SK-N-SH (cell line): ENCODE data around the gene RNF215. TPM values are rescaled to one million over a fixed set of nuclear protein-coding genes. Genes with fewer than 3 reads are reported as not detected.

ENCODE experiments used
- CTCF ChIA-PET: fragments of 300-600, 350-600 bp; formaldehyde crosslinking; extraction: SDS; loops from one replicate; lab custom pipeline; 2021; lab: Yijun Ruan, JAX
- POLR2A ChIA-PET: fragments of 350-600 bp; sonication (Branson Sonifier 250); formaldehyde crosslinking; extraction: SDS; loops from one replicate; lab custom pipeline; 2020; ENCODE audit warnings: antibody characterized with exemption, inconsistent platforms; lab: Yijun Ruan, JAX
- DNase-seq: peaks from one replicate; pipeline ENCODE4 v3.0.0; 2012
- H2AFZ ChIP-seq: fragments of 200-600 bp; sonication (generic); 2 replicates; pipeline ENCODE4 v1.8.1; 2016; ENCODE audit warnings: antibody characterized with exemption, mild to moderate bottlenecking, low read depth
- H3F3A ChIP-seq: fragments of 200-600 bp; sonication (generic); replicated peaks from 2 replicates; pipeline ENCODE3; 2016; ENCODE audit warnings: antibody characterized with exemption, mild to moderate bottlenecking; ENCODE audit not compliant: insufficient read depth
- H3K27ac ChIP-seq, 2 experiments: fragments of 200-500 bp in 1 of 2; fragments of 200-600 bp in 1 of 2; sonication (Bioruptor generic) in 1 of 2; sonication (generic), shearing (Covaris generic) in 1 of 2; 2 replicates each; pipeline versions ENCODE4 v1.5.1 to v1.6.1; 2014 to 2016; ENCODE audit warnings: low read depth in 2 of 2, inconsistent platforms in 1 of 2, low read length in 1 of 2, mild to moderate bottlenecking in 1 of 2, mixed read lengths in 1 of 2
- H3K27me3 ChIP-seq: fragments of 200-600 bp; sonication (generic), shearing (Covaris generic); 2 replicates; pipeline ENCODE4 v1.6.1; 2016; ENCODE audit warnings: mixed run types; ENCODE audit not compliant: insufficient read depth
- H3K36me3 ChIP-seq, 2 experiments: fragments of 200-500 bp in 1 of 2; fragments of 200-600 bp in 1 of 2; sonication (Bioruptor generic) in 1 of 2; sonication (generic) in 1 of 2; replicated peaks in 1 of 2; 2 replicates each; pipeline versions ENCODE3 to v1.5.1; 2014 to 2016; ENCODE audit warnings: low read length in 1 of 2, mild to moderate bottlenecking in 1 of 2; ENCODE audit not compliant: insufficient read depth in 2 of 2, control insufficient read depth in 1 of 2
- H3K4me1 ChIP-seq, 2 experiments: fragments of 200-500 bp in 1 of 2; fragments of 200-600 bp in 1 of 2; sonication (Bioruptor generic) in 1 of 2; sonication (generic), shearing (Covaris generic) in 1 of 2; 2 replicates each; pipeline versions ENCODE4 v1.5.1 to v1.6.1; 2014 to 2016; ENCODE audit warnings: low read depth in 1 of 2, low read length in 1 of 2, mixed run types in 1 of 2; ENCODE audit not compliant: insufficient read depth in 2 of 2, control insufficient read depth in 1 of 2
- H3K4me2 ChIP-seq: fragments of 200-600 bp; sonication (generic), shearing (Covaris generic); 2 replicates; pipeline ENCODE4 v1.6.1; 2017; ENCODE audit warnings: mixed run types
- H3K4me3 ChIP-seq, 2 experiments: fragments of 200-500 bp in 1 of 2; fragments of 200-600 bp in 1 of 2; sonication (Bioruptor generic) in 1 of 2; sonication (generic), shearing (Covaris generic) in 1 of 2; 2 replicates each; pipeline versions ENCODE4 v1.5.1 to v1.8.1; 2014 to 2016; ENCODE audit warnings: low read depth in 2 of 2, inconsistent platforms in 1 of 2, low read length in 1 of 2, mild to moderate bottlenecking in 1 of 2, mixed read lengths in 1 of 2, moderate library complexity in 1 of 2
- H3K79me2 ChIP-seq: fragments of 200-600 bp; sonication (generic); 2 replicates; pipeline ENCODE4 v1.8.1; 2017; ENCODE audit warnings: mild to moderate bottlenecking; ENCODE audit not compliant: insufficient read depth
- H3K9ac ChIP-seq: fragments of 200-600 bp; sonication (generic); 2 replicates; pipeline ENCODE4 v1.6.1; 2017; ENCODE audit warnings: mixed run types
- H3K9me2 ChIP-seq: fragments of 200-600 bp; sonication (generic); 2 replicates; pipeline ENCODE4 v1.6.1; 2017; ENCODE audit warnings: mixed run types
- H3K9me3 ChIP-seq: fragments of 200-600 bp; sonication (generic); 2 replicates; pipeline ENCODE4 v1.6.1; 2017; ENCODE audit warnings: mixed run types, mild to moderate bottlenecking, moderate library complexity
- H4K20me1 ChIP-seq: fragments of 200-600 bp; sonication (generic); 2 replicates; pipeline ENCODE4 v1.6.1; 2017; ENCODE audit warnings: mild to moderate bottlenecking, mixed run types; ENCODE audit not compliant: insufficient read depth
- CHD2 ChIP-seq: fragments of 150-350 bp; IDR thresholded peaks from 2 replicates; pipeline ENCODE4 v1.6.1; 2018; ENCODE audit warnings: low read length; ENCODE audit not compliant: partially characterized antibody
- EP300 ChIP-seq, 2 experiments: IDR thresholded peaks; 2 replicates each; pipeline versions ENCODE4 v1.4.0 to v1.6.1; 2012; ENCODE audit warnings: borderline replicate concordance in 1 of 2, low read depth in 1 of 2, low read length in 1 of 2
- FOSL2 ChIP-seq: IDR thresholded peaks from 2 replicates; pipeline ENCODE4 v1.4.0; 2012; ENCODE audit warnings: low read depth, mild to moderate bottlenecking, moderate library complexity, borderline replicate concordance
- FOXJ3 ChIP-seq: sonication (generic); formaldehyde crosslinking; IDR thresholded peaks from 2 replicates; pipeline ENCODE4 v1.5.1; 2020; ENCODE audit warnings: mild to moderate bottlenecking, missing genetic modification reagents
- FOXM1 ChIP-seq: IDR thresholded peaks from 2 replicates; pipeline ENCODE4 v1.4.0; 2012; ENCODE audit warnings: low read depth, mild to moderate bottlenecking
- GABPA ChIP-seq: IDR thresholded peaks from 2 replicates; pipeline ENCODE4 v1.4.0; 2012; ENCODE audit warnings: low read depth, mild to moderate bottlenecking
- MEF2A ChIP-seq: IDR thresholded peaks from 2 replicates; pipeline ENCODE4 v1.4.0; 2012; ENCODE audit warnings: low read depth, borderline replicate concordance
- MXI1 ChIP-seq: IDR thresholded peaks from 2 replicates; pipeline ENCODE4 v1.6.1; 2012; ENCODE audit warnings: mild to moderate bottlenecking, low read depth, low read length, improper control_type of control experiment
- NFIC ChIP-seq: IDR thresholded peaks from 2 replicates; pipeline ENCODE4 v1.4.0; 2012; ENCODE audit warnings: borderline replicate concordance
- NRF1 ChIP-seq: IDR thresholded peaks from 2 replicates; pipeline ENCODE4 v1.6.1; 2012; ENCODE audit warnings: low read depth, mild to moderate bottlenecking, low read length
- POLR2AphosphoS5 ChIP-seq: IDR thresholded peaks from 2 replicates; pipeline ENCODE4 v1.6.1; 2012; ENCODE audit warnings: low read depth, low read length
- RAD21 ChIP-seq: IDR thresholded peaks from 2 replicates; pipeline ENCODE4 v1.6.1; 2012; ENCODE audit warnings: mild to moderate bottlenecking, low read length
- REST ChIP-seq: IDR thresholded peaks from 2 replicates; pipeline ENCODE4 v1.6.1; 2012; ENCODE audit warnings: mild to moderate bottlenecking, low read depth, low read length, moderate library complexity
- SIN3A ChIP-seq: IDR thresholded peaks from 2 replicates; pipeline ENCODE4 v1.6.1; 2012; ENCODE audit warnings: low read depth, mild to moderate bottlenecking, low read length, moderate library complexity, borderline replicate concordance
- TAF1 ChIP-seq: IDR thresholded peaks from 2 replicates; pipeline ENCODE4 v1.6.1; 2012; ENCODE audit warnings: low read depth, mild to moderate bottlenecking, low read length, moderate library complexity, borderline replicate concordance
- TEAD4 ChIP-seq: IDR thresholded peaks from 2 replicates; pipeline ENCODE4 v1.4.0; 2012; ENCODE audit warnings: mild to moderate bottlenecking, borderline replicate concordance; ENCODE audit not compliant: insufficient read depth
- YY1 ChIP-seq: IDR thresholded peaks from 2 replicates; pipeline ENCODE4 v1.4.0; 2012; ENCODE audit warnings: low read depth, mild to moderate bottlenecking
- WGBS: methylation state at CpG from one replicate; pipeline ENCODE4 v1.1.6; 2017; ENCODE audit warnings: low lambda C conversion rate; 5-methylcytosine and 5-hydroxymethylcytosine counted together
- polyA plus RNA-seq, 3 experiments: library from polyadenylated mRNA; depleted of rRNA; stranded (reverse); fragments of >200 nt; gene quantifications; 2 replicates each; pipeline ENCODE4 v1.2.3, GENCODE V29; 2012
- TF ChIP-seq, protein P1 (sequence below): fragments of 150-350 bp; IDR thresholded peaks from 2 replicates; pipeline ENCODE4 v1.6.1; 2017; ENCODE audit warnings: antibody characterized with exemption, low read length, low read depth, borderline replicate concordance
- TF ChIP-seq, protein P2 (sequence below): fragments of 200-600 bp; sonication (generic); IDR thresholded peaks from 2 replicates; pipeline ENCODE4 v1.6.1; 2017; ENCODE audit warnings: antibody characterized with exemption, mild to moderate bottlenecking, moderate library complexity
- TF ChIP-seq, protein P3 (sequence below): IDR thresholded peaks from 2 replicates; pipeline ENCODE4 v1.4.0; 2012; ENCODE audit warnings: low read depth, borderline replicate concordance

RNF215 gene
- polyA plus RNA-seq, 1 of the 3 experiments (the other 2 are of a cell fraction): 28.6 TPM

DNA sequence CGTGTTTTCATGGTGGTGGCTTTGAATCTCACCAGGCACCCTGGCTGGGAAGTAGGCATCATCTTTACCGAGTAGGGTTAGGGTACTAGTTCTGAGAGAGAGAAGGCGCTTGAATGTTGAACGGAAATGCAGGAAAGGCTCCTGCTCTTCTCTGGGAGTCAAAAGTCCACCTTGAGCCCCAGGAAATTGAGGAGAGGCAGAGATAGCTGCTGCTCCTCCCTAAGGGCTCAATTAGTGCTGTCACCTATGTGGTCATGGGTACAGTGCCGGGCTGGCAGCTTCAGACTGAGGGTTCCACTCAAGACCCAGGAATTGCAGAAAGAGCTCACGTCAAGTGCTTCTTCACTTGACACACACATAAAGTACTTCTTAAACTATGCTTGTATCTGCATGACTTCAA, 28.7 kb downstream of the RNF215 start:
- WGBS: 98% methylated on average over 6 of the region's 6 CpGs
- H3K36me3 ChIP-seq: peaks cover 3 to 5% of the 10 kb centered on the region in 2 experiments
- H3K4me2 ChIP-seq: no peak overlapping the region
- H3K4me1 ChIP-seq: peaks cover 12 to 14% of the 10 kb centered on the region in 2 experiments; a peak in 2 of 4 replicates
- H3K79me2 ChIP-seq: peaks cover 31% of the 10 kb centered on the region
- H3F3A ChIP-seq: no peaks in the 10 kb centered on the region
- H3K27me3 ChIP-seq: no peaks in the 10 kb centered on the region
- no peak overlapping the region for H3K4me3 ChIP-seq
- H3K9ac ChIP-seq: no peak overlapping the region
- no peaks in the 10 kb centered on the region for H3K9me2 ChIP-seq
- POLR2A ChIA-PET: interaction anchor here (1.3 kb wide), 1 partner anchor 16 kb away, joined by 3 read pairs; no protein-coding TSS in a partner anchor
- H3K27ac ChIP-seq: no peak overlapping the region
- peaks cover 28% of the 10 kb centered on the region for H4K20me1 ChIP-seq
- H3K9me3 ChIP-seq: no peaks in the 10 kb centered on the region
- H2AFZ ChIP-seq: no peak overlapping the region
- CTCF ChIA-PET: interaction anchor here (0.9 to 3.2 kb wide), 5 partner anchors 12 to 72 kb away, joined by 3 to 11 read pairs (median 3); partner anchors contain the start of gene RNF215
- TF ChIP-seq YY1 (no peak), CHD2 (no peak), MXI1 (no peak), FOXM1 (no peak), EP300 (IDR thresholded peaks at IDR 0.05; ENCODE audit: borderline replicate concordance in 1 of 2, low read depth in 1 of 2, low read length in 1 of 2) (no peak), GABPA (no peak), REST (no peak), TAF1 (no peak), FOXJ3 (CRISPR knock-in tag) (no peak), POLR2AphosphoS5 (no peak), TEAD4 (no peak), NFIC (no peak), RAD21 (no peak), FOSL2 (no peak), MEF2A (no peak), SIN3A (no peak), NRF1 (no peak)
- TF ChIP-seq, protein P1, sequence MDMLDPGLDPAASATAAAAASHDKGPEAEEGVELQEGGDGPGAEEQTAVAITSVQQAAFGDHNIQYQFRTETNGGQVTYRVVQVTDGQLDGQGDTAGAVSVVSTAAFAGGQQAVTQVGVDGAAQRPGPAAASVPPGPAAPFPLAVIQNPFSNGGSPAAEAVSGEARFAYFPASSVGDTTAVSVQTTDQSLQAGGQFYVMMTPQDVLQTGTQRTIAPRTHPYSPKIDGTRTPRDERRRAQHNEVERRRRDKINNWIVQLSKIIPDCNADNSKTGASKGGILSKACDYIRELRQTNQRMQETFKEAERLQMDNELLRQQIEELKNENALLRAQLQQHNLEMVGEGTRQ: no peak
- TF ChIP-seq, protein P2, sequence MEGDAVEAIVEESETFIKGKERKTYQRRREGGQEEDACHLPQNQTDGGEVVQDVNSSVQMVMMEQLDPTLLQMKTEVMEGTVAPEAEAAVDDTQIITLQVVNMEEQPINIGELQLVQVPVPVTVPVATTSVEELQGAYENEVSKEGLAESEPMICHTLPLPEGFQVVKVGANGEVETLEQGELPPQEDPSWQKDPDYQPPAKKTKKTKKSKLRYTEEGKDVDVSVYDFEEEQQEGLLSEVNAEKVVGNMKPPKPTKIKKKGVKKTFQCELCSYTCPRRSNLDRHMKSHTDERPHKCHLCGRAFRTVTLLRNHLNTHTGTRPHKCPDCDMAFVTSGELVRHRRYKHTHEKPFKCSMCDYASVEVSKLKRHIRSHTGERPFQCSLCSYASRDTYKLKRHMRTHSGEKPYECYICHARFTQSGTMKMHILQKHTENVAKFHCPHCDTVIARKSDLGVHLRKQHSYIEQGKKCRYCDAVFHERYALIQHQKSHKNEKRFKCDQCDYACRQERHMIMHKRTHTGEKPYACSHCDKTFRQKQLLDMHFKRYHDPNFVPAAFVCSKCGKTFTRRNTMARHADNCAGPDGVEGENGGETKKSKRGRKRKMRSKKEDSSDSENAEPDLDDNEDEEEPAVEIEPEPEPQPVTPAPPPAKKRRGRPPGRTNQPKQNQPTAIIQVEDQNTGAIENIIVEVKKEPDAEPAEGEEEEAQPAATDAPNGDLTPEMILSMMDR: no peak
- TF ChIP-seq, protein P3, sequence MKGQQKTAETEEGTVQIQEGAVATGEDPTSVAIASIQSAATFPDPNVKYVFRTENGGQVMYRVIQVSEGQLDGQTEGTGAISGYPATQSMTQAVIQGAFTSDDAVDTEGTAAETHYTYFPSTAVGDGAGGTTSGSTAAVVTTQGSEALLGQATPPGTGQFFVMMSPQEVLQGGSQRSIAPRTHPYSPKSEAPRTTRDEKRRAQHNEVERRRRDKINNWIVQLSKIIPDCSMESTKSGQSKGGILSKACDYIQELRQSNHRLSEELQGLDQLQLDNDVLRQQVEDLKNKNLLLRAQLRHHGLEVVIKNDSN: no peak
- TF ChIP-seq, all 33 proteins: peak for 0
- no peak for DNase-seq
